Activated CD8-positive, alpha-beta memory T cell treated with anti-CD3 and anti-CD28 coated beads for 4 hours (primary cell): Measurements from ENCODE around the gene ALG13.
"Not testable (repeated sequence)": the region's sequence is repeated elsewhere in the genome, so short reads cannot be mapped to it uniquely, and the experiment has no call there.

Source experiments
- DNase-seq, 2 donors: peaks; one replicate each; pipeline ENCODE4 v3.0.0-alpha.2; 2020; ENCODE audit warnings: low read depth in 2 of 2

Gene ALG13

DNA sequence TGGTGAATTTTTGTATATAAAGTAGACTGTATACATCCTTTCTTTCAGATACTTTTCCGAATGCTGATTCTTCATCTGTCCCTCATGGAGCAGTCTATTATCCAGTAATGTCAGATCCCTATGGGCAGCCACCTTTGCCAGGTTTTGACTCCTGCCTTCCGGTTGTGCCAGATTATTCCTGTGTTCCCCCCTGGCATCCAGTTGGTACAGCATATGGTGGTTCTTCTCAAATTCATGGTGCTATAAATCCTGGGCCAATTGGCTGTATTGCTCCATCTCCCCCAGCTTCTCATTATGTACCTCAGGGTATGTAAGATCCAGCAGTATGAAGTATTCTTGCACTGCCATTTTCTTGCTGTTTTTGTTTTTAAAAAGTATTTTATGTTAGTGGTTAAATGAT is 78.7 kb downstream of the ALG13 start:
- no peak for DNase-seq

DNA sequence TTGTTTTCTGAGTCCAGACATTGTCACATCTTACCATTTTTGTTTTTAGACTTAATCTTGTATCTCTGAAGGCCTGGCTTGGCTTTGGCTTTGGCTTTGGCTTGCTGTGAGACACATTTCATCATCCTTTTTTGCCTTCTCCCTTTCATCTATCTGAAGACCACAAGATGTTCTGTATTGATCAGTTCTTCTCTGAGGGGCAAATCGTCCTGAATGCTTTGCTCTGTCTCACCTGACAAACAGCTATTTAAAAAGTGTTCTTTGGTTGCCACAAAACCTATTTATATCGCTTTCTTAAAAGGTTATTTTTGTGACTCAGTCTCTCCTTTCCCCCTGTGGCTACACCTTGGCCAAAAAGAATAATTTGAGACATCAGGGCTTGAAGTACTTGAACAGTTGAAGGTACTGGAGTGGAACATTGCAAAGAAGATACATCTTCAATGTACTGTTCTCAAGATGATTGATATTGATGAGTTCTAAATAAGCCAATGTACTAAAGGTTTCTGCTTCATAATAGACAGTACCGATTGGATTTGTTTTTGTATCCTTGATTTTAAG is 80.7 kb downstream of the ALG13 start:
- DNase-seq: no peak

DNA sequence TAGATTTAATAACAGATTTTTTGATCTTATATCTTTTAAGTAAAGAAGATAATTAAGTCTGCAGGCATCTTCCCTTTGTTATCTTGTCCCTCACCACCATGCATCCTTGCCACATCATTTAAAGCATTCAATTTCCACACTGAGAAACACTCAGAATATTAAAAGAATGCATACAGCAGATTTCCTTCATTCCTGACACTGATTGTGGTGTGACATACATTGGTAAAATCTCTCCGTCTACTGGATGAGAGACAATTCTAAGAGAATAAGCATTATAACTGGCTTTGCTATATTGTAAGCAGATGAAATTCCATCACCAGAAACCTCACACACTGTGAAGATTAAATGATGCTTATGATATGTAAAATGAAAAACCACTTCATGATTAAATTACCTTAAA is 97.6 kb downstream of the ALG13 start:
- no peak for DNase-seq

DNA sequence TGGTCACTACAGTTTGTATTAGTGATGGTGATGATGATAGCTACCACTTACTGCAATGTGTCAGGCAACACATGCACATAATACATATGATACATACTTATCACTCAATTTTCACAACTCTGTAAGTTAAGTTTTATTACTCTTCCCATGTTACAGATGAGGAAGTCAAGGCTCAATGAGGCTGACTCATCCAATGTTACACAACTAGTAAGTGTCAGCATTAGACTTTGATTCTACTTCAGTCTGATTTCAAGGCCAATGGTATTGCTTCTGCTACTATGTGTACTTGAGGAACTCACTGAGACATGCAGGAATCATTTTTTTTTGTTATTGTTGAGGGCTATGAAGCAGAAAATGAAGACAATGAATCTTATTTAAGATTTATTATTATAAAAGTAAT is 98.6 kb downstream of the ALG13 start:
- DNase-seq: no peak

DNA sequence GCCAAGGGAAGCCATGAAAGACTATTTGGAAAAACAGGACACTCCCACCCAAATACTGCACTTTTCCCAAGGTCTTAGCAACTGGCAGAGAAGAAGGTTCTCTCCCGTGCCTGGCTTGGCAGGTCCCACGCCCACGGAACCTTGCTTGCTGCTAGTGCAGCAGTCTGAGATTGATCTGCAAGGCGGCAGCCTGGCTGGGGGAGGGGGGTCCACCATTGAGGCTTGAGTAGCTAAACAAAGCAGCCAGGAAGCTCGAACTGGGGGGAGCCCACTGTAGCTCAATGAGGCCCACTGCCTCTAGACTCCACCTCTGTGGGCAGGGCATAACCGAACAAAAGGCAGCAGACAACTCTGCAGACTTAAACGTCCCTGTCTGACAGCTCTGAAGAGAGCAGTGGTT is 103.7 kb downstream of the ALG13 start:
- DNase-seq: no peak

DNA sequence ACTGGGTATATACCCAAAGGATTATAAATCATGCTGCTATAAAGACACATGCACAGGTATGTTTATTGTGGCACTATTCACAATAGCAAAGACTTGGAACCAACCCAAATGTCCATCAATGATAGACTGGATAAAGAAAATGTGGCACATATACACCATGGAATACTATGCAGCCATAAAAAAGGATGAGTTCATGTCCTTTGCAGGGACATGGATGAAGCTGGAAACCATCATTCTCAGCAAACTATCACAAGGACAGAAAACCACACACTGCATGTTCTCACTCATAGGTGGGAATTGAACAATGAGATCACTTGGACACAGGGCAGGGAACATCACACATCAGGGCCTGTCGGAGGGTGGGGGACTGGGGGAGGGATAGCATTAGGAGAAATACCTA is 109.1 kb downstream of the ALG13 start:
- not testable (repeated sequence) for DNase-seq
